ENCODE data around the gene PRSS23.

DNA sequence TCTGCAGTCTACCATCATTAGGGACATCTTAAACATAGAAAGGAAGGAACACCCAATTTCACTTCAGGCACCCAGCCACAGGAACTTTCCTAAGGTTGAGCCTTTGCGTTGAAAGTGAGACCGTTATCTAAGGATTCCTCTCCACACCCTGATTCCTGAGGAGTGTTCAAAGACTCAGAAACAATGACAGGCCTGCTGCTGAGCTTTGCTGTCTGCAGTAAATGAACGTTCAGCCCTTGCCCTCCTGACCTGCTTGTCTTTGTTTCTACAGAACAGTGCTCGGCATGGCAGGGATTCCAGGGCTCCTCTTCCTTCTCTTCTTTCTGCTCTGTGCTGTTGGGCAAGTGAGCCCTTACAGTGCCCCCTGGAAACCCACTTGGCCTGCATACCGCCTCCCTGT lies 7.0 kb downstream of the PRSS23 start:
- no peak for TF ChIP-seq EZH2 (IDR thresholded peaks at IDR 0.05)
- TF ChIP-seq CTCF (IDR thresholded peaks at IDR 0.05): no peak
- no peak for TF ChIP-seq EZH2phosphoT487 (IDR thresholded peaks at IDR 0.05)

Measured in neural progenitor cell (in vitro differentiated cells).